ENCODE measurements around the gene CRY1. TPM values are rescaled to one million over a fixed set of nuclear protein-coding genes. Genes with fewer than 3 reads are reported as not detected.

The CRY1 gene
- polyA plus RNA-seq, 1 donor, result 32.9 TPM

GRCh38 chr12:106971065-106971464 is 122.3 kb downstream of the CRY1 start:
- DNase-seq, result no peak

- no peak for DNase-seq
Observed at GRCh38 chr12:106964526-106964925, 128.8 kb downstream of the CRY1 start.

- DNase-seq, result no peak
Observed at GRCh38 chr12:106962286-106962685, 131.1 kb downstream of the CRY1 start.

- no peak for DNase-seq
Observed at GRCh38 chr12:106960443-106960842, 132.9 kb downstream of the CRY1 start.

GRCh38 chr12:106957583-106957982 is 135.8 kb downstream of the CRY1 start:
- no peak for DNase-seq

- peak; percentile 68 for DNase-seq
Observed at GRCh38 chr12:106956048-106956578, 137.2 kb downstream of the CRY1 start.

GRCh38 chr12:106955377-106956047 is 137.8 kb downstream of the CRY1 start, which contains the start of gene TMEM263:
TMEM263 (plus strand) TSS chr12:106955907; CDS start chr12:106967117, 11,210 bp downstream.
- DNase-seq, result peak; percentile 95

GRCh38 chr12:106954462-106955376 is 138.6 kb downstream of the CRY1 start:
- DNase-seq, result no peak

- no peak for DNase-seq
Observed at GRCh38 chr12:106953352-106954250, 139.7 kb downstream of the CRY1 start.

- DNase-seq, result no peak
Observed at GRCh38 chr12:106950591-106950990, 142.8 kb downstream of the CRY1 start.

- DNase-seq, result no peak
Observed at GRCh38 chr12:106947461-106947860, 145.9 kb downstream of the CRY1 start.

- DNase-seq, result no peak
Observed at GRCh38 chr12:106945261-106945851, 148.0 kb downstream of the CRY1 start.

- DNase-seq, result no peak
Observed at GRCh38 chr12:106942775-106943174, 150.6 kb downstream of the CRY1 start.

- no peak for DNase-seq
Observed at GRCh38 chr12:106941481-106942156, 151.7 kb downstream of the CRY1 start.

Other genes with a start within 250 kb of the CRY1 start
- gene TMEM263, start 137.6 kb downstream of the CRY1 start, polyA plus RNA-seq (ENCODE audit: insufficient read length), result 93.5 TPM
- gene MTERF2, start 106.4 kb downstream of the CRY1 start, polyA plus RNA-seq (ENCODE audit: insufficient read length), result 38.6 TPM